ENCODE results near the gene EPN2. TPM values are rescaled to one million over a fixed set of nuclear protein-coding genes. Genes with fewer than 3 reads are reported as not detected.

Gene EPN2
- total RNA-seq, 2 experiments from 2014 or later, result 20.1 to 20.4 TPM

GRCh38 chr17:19342611-19343255, 105.6 kb downstream of the EPN2 start:
- peaks cover 15% of the 10 kb centered on the region for H3K4me1 ChIP-seq (ENCODE audit: insufficient read depth, low read length, poor library complexity, severe bottlenecking)
- intact Hi-C loops (cut with micrococcal nuclease; ENCODE audit: unreplicated experiment), result no loop called here
- POLR2A ChIA-PET, result no interaction called here

GRCh38 chr17:19343256-19343630, 106.1 kb downstream of the EPN2 start:
- H3K27ac ChIP-seq (ENCODE audit: low read depth, low read length, poor library complexity, severe bottlenecking), result no peak overlapping the region

More at GRCh38 chr17:19342611-19343255, 105.6 kb downstream of the EPN2 start:
- no peak overlapping the region for H3K4me2 ChIP-seq (ENCODE audit: low read length)
- no peak for DNase-seq (ENCODE audit: low spot score)
- no peaks in the 10 kb centered on the region for H3K79me2 ChIP-seq (ENCODE audit: insufficient read depth, low read depth, low read length)
- no peaks in the 10 kb centered on the region for H3K9me2 ChIP-seq (ENCODE audit: insufficient read depth, low read length)
- CTCF ChIA-PET (ENCODE audit: unreplicated experiment), result no interaction called here
- no peaks in the 10 kb centered on the region for H3K36me3 ChIP-seq (ENCODE audit: insufficient read depth, low read length)
- no peaks in the 10 kb centered on the region for H3K9me3 ChIP-seq (ENCODE audit: low read length)
- TF ChIP-seq CTCF (conservative IDR thresholded peaks at IDR 0.05; ENCODE audit: low read length) (no peak), EZH2phosphoT487 (IDR thresholded peaks at IDR 0.05; ENCODE audit: borderline replicate concordance, low read depth, low read length) (no peak)
- BruUV-seq (replicated peaks), result no TSS peak
- H4K20me1 ChIP-seq (ENCODE audit: insufficient read depth, low read length), result no peaks in the 10 kb centered on the region
- H3K4me3 ChIP-seq (ENCODE audit: low read depth, low read length, poor library complexity, severe bottlenecking), result no peak overlapping the region
- no peak overlapping the region for H2AFZ ChIP-seq (ENCODE audit: low read length)
- H3K27ac ChIP-seq (ENCODE audit: low read depth, low read length, poor library complexity, severe bottlenecking), result no peak overlapping the region

More at GRCh38 chr17:19343256-19343630, 106.1 kb downstream of the EPN2 start:
- Histone ChIP-seq H3K4me1 (ENCODE audit: insufficient read depth, low read length, poor library complexity, severe bottlenecking) (peaks cover 13% of the 10 kb centered on the region), H3K9me3 (ENCODE audit: low read length) (no peaks in the 10 kb centered on the region), H2AFZ (ENCODE audit: low read length) (no peak overlapping the region), H3K4me3 (ENCODE audit: low read depth, low read length, poor library complexity, severe bottlenecking) (no peak overlapping the region), H3K4me2 (ENCODE audit: low read length) (no peak overlapping the region), H3K79me2 (ENCODE audit: insufficient read depth, low read depth, low read length) (no peaks in the 10 kb centered on the region), H3K9me2 (ENCODE audit: insufficient read depth, low read length) (no peaks in the 10 kb centered on the region), H3K36me3 (ENCODE audit: insufficient read depth, low read length) (no peaks in the 10 kb centered on the region), H4K20me1 (ENCODE audit: insufficient read depth, low read length) (no peaks in the 10 kb centered on the region)
- intact Hi-C loops (cut with micrococcal nuclease; ENCODE audit: unreplicated experiment), result no loop called here
- CTCF ChIA-PET (ENCODE audit: unreplicated experiment), result no interaction called here
- BruUV-seq (replicated peaks), result no TSS peak
- POLR2A ChIA-PET, result no interaction called here
- no peak for DNase-seq (ENCODE audit: low spot score)
- TF ChIP-seq EZH2phosphoT487 (IDR thresholded peaks at IDR 0.05; ENCODE audit: borderline replicate concordance, low read depth, low read length) (no peak), CTCF (conservative IDR thresholded peaks at IDR 0.05; ENCODE audit: low read length) (no peak)

All from OCI-LY7 (cell line).